ENCODE data around the gene STARD7. TPM values are rescaled to one million over a fixed set of nuclear protein-coding genes. Genes with fewer than 3 reads are reported as not detected.
A peak's percentile ranks its signal among the peaks of the same experiment; 100 is the strongest.

Gene STARD7
- total and polyA plus RNA-seq, 9 of the 15 experiments (the other 6 are each of a cell fraction or from before 2014, with no cell fraction given): 90.9 to 196 (median 145) TPM

GRCh38 chr2:96151595-96152303 is 56.9 kb downstream of the STARD7 start:
- H3K9ac ChIP-seq (ENCODE audit: insufficient read depth in 1 of 2, low read depth in 2 of 2, low read length in 2 of 2): 0 out of 4 replicates have a peak overlapping the region, but pooled peaks of 1 of the 2 experiments have one; percentile 6
- H3K36me3 ChIP-seq (ENCODE audit: control insufficient read depth, insufficient read depth, low read length): no peaks in the 10 kb centered on the region
- H3K4me2 ChIP-seq (ENCODE audit: insufficient read depth, low read length): no peak overlapping the region
- ATAC-seq: no peak
- intact Hi-C loops (cut with micrococcal nuclease) (no loop called here), in situ Hi-C loops (cut with MboI) (no loop called here)
- no peak overlapping the region for H3K4me3 ChIP-seq
- H3K9me1 ChIP-seq (ENCODE audit: control insufficient read depth, insufficient read depth, low read length): no peaks in the 10 kb centered on the region
- no peaks in the 10 kb centered on the region for H3K79me2 ChIP-seq (ENCODE audit: control insufficient read depth, insufficient read depth, low read length)
- no peak overlapping the region for H3K27ac ChIP-seq (ENCODE audit: extremely low read depth, low read depth, low read length)
- WGBS (ENCODE audit: insufficient coverage, low coverage, missing lambda C conversion rate): 29% methylated on average over 9 of the region's 9 CpGs
- H2AFZ ChIP-seq (ENCODE audit: low read depth, low read length): no peak overlapping the region
- peaks cover 11 to 29% of the 10 kb centered on the region in 2 experiments for H3K4me1 ChIP-seq (replicated peaks in 1 of 2; ENCODE audit: control insufficient read depth in 2 of 2, insufficient read depth in 2 of 2, low read length in 2 of 2)
- POLR2A ChIA-PET: interaction anchor here (0.6 to 1.4 kb wide), 2 partner anchors 10 to 57 kb away, joined by 3 to 5 read pairs; partner anchors contain the start of gene STARD7
- FAIRE-seq: no peak
- no peak for TF ChIP-seq KLF13 (tag; IDR thresholded peaks at IDR 0.05; ENCODE audit: borderline replicate concordance, low read depth)
- TF ChIP-seq CLOCK (CRISPR knock-in tag; IDR thresholded peaks at IDR 0.05; ENCODE audit: borderline replicate concordance): no peak
- no peak for TF ChIP-seq MTA2 (IDR thresholded peaks at IDR 0.05; ENCODE audit: low read depth)
- no peak for TF ChIP-seq GMEB1 (CRISPR knock-in tag; IDR thresholded peaks at IDR 0.05)
- no peak for TF ChIP-seq BDP1 (IDR thresholded peaks at IDR 0.05; ENCODE audit: insufficient read depth, insufficient read length)
- TF ChIP-seq PML (IDR thresholded peaks at IDR 0.05; ENCODE audit: low read length): no peak
- no peak for TF ChIP-seq MCM5 (IDR thresholded peaks at IDR 0.05; ENCODE audit: low read depth)
- no peak for TF ChIP-seq GTF2F1 (IDR thresholded peaks at IDR 0.05; ENCODE audit: low read depth, low read length)
- TF ChIP-seq LEF1 (IDR thresholded peaks at IDR 0.05): no peak
- no peak for TF ChIP-seq FOXJ2 (tag; IDR thresholded peaks at IDR 0.05)
- TF ChIP-seq, protein P1, sequence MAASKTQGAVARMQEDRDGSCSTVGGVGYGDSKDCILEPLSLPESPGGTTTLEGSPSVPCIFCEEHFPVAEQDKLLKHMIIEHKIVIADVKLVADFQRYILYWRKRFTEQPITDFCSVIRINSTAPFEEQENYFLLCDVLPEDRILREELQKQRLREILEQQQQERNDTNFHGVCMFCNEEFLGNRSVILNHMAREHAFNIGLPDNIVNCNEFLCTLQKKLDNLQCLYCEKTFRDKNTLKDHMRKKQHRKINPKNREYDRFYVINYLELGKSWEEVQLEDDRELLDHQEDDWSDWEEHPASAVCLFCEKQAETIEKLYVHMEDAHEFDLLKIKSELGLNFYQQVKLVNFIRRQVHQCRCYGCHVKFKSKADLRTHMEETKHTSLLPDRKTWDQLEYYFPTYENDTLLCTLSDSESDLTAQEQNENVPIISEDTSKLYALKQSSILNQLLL (CRISPR knock-in tag; IDR thresholded peaks at IDR 0.05; ENCODE audit: borderline replicate concordance): no peak
- TF ChIP-seq STAT5B (CRISPR knock-in tag; IDR thresholded peaks at IDR 0.05): no peak
- TF ChIP-seq CHAMP1 (IDR thresholded peaks at IDR 0.05): no peak
- no peak for TF ChIP-seq ZFP36 (IDR thresholded peaks at IDR 0.05; ENCODE audit: low read depth, low read length, partially characterized antibody)
- no peak for TF ChIP-seq GABPB2 (CRISPR knock-in tag; conservative IDR thresholded peaks at IDR 0.05)
- no peaks in the 10 kb centered on the region for H4K20me1 ChIP-seq (replicated peaks; ENCODE audit: control insufficient read depth, insufficient read depth, low read length)
- no peak for DNase-seq (ENCODE audit: extremely low read depth in 1 of 4, low spot score in 3 of 4)
- no TSS peak for BruUV-seq (replicated peaks)
- no peaks in the 10 kb centered on the region for H3K27me3 ChIP-seq (ENCODE audit: control insufficient read depth in 2 of 2, insufficient read depth in 2 of 2, low read length in 2 of 2)
- CTCF ChIA-PET (ENCODE audit: low intra/inter-chr PET ratio): no interaction called here
- H3K9me3 ChIP-seq (replicated peaks; ENCODE audit: control insufficient read depth, insufficient read depth, low read depth, low read length): no peaks in the 10 kb centered on the region

All from K562 (cell line).